GM12801 (cell line): Measurements from ENCODE around the gene GPA33.

Source experiments
- CTCF ChIP-seq: IDR thresholded peaks from one replicate; pipeline ENCODE4 v1.5.1; 2011; ENCODE audit warnings: control low read depth; ENCODE audit not compliant: insufficient read length; ENCODE audit errors: extremely low read depth

The GPA33 gene

GRCh38 chr1:167016100-167016750 is 74.0 kb downstream of the GPA33 start:
- no peak for TF ChIP-seq CTCF

- TF ChIP-seq CTCF: no peak
These were observed 76.9 kb downstream of the GPA33 start for GRCh38 chr1:167013108-167013929.

- no peak for TF ChIP-seq CTCF
These were observed 77.6 kb downstream of the GPA33 start for GRCh38 chr1:167012570-167012969.

- no peak for TF ChIP-seq CTCF
These were observed 78.5 kb downstream of the GPA33 start for GRCh38 chr1:167011560-167012191.

- no peak for TF ChIP-seq CTCF
These were observed 86.5 kb downstream of the GPA33 start for GRCh38 chr1:167003711-167004110.
